Transverse colon (tissue), 4 donors: ENCODE results near the gene ATL1.

Source experiments
- CTCF ChIP-seq, 5 experiments: fragments of 200-600 bp in 3 of 5; fragments of 450-650 bp in 2 of 5; sonication (generic) in 3 of 5; IDR thresholded peaks; 1 replicate in 2 of 5; 2 replicates in 3 of 5; pipeline ENCODE4 v1.5.1; 2016 to 2017; ENCODE audit warnings: antibody characterized with exemption in 5 of 5, inconsistent platforms in 3 of 5, mild to moderate bottlenecking in 2 of 5, moderate library complexity in 1 of 5
- EP300 ChIP-seq: sonication (generic); formaldehyde crosslinking; IDR thresholded peaks from one replicate; pipeline ENCODE4 v1.6.1; 2017; ENCODE audit warnings: antibody characterized with exemption, low read depth
- POLR2A ChIP-seq: fragments of 450-650 bp; IDR thresholded peaks from one replicate; pipeline ENCODE4 v1.6.1; 2016; ENCODE audit warnings: antibody characterized with exemption, mild to moderate bottlenecking, moderate library complexity
- POLR2AphosphoS5 ChIP-seq, 3 donors: sonication (generic); formaldehyde crosslinking; IDR thresholded peaks; one replicate each; pipeline ENCODE4 v1.6.1; 2016; ENCODE audit warnings: antibody characterized with exemption in 3 of 3

GRCh38 chr14:50612806-50613205 lies 52.9 kb downstream of the ATL1 start:
- TF ChIP-seq CTCF (IDR thresholded peaks at IDR 0.05) (no peak), EP300 (no peak), POLR2A (no peak), POLR2AphosphoS5 (IDR thresholded peaks at IDR 0.05) (no peak)
